ENCODE measurements around the gene CYTIP. TPM values are rescaled to one million over a fixed set of nuclear protein-coding genes. Genes with fewer than 3 reads are reported as not detected.

Gene CYTIP
- total and polyA plus RNA-seq, 9 of the 15 experiments (the other 6 are each of a cell fraction or from before 2014, with no cell fraction given) = 0.03 to 0.35 (median 0.26) TPM; not detected in 1

GRCh38 chr2:157442636-157443035 is 1.3 kb downstream of the CYTIP start:
- in situ Hi-C loops (cut with MboI) (no loop called here), intact Hi-C loops (cut with micrococcal nuclease) (loop anchor here (10.0 kb wide), 1 partner anchor 1478 kb away; no protein-coding TSS in a partner anchor)
- ChIA-PET CTCF (ENCODE audit: low intra/inter-chr PET ratio) (no interaction called here), POLR2A (no interaction called here)
- Histone ChIP-seq H3K9me3 (replicated peaks; ENCODE audit: control insufficient read depth, insufficient read depth, low read depth, low read length) (no peaks in the 10 kb centered on the region), H2AFZ (ENCODE audit: low read depth, low read length) (no peak overlapping the region), H3K9ac (ENCODE audit: insufficient read depth in 1 of 2, low read depth in 2 of 2, low read length in 2 of 2) (no peak overlapping the region), H3K79me2 (ENCODE audit: control insufficient read depth, insufficient read depth, low read length) (no peaks in the 10 kb centered on the region), H3K4me2 (ENCODE audit: insufficient read depth, low read length) (no peak overlapping the region), H3K36me3 (ENCODE audit: control insufficient read depth, insufficient read depth, low read length) (no peaks in the 10 kb centered on the region), H4K20me1 (replicated peaks; ENCODE audit: control insufficient read depth, insufficient read depth, low read length) (no peaks in the 10 kb centered on the region), H3K27ac (ENCODE audit: extremely low read depth, low read depth, low read length) (no peak overlapping the region), H3K4me3 (no peak overlapping the region), H3K27me3 (ENCODE audit: control insufficient read depth in 2 of 2, insufficient read depth in 2 of 2, low read length in 2 of 2) (peaks cover 0 to 3% of the 10 kb centered on the region in 2 experiments; a peak in 1 of 5 replicates), H3K4me1 (replicated peaks in 1 of 2; ENCODE audit: control insufficient read depth in 2 of 2, insufficient read depth in 2 of 2, low read length in 2 of 2) (no peaks in the 10 kb centered on the region; a peak in 1 of 5 replicates), H3K9me1 (ENCODE audit: control insufficient read depth, insufficient read depth, low read length) (no peaks in the 10 kb centered on the region)
- no TSS peak for BruUV-seq (replicated peaks)
- FAIRE-seq (no peak), DNase-seq (ENCODE audit: extremely low read depth in 1 of 4, low spot score in 3 of 4) (no peak), ATAC-seq (no peak)
- 5% methylated on average over 5 of the region's 5 CpGs for WGBS (ENCODE audit: insufficient coverage, low coverage, missing lambda C conversion rate)
- no peak for TF ChIP-seq SRSF7 (optimal IDR thresholded peaks at IDR 0.05; ENCODE audit: low read depth, low read length)
- TF ChIP-seq ZNF175 (CRISPR knock-in tag; IDR thresholded peaks at IDR 0.05; ENCODE audit: low read depth) = no peak
- TF ChIP-seq TCF15 (CRISPR knock-in tag; IDR thresholded peaks at IDR 0.05) = no peak
- no peak for TF ChIP-seq MBD2 (IDR thresholded peaks at IDR 0.05; ENCODE audit: borderline replicate concordance, low read depth)
- TF ChIP-seq MCM5 (IDR thresholded peaks at IDR 0.05; ENCODE audit: low read depth) = no peak
- no peak for TF ChIP-seq KDM5B (IDR thresholded peaks at IDR 0.05; ENCODE audit: insufficient replicate concordance, low read depth, low read length)
- no peak for TF ChIP-seq ZNF274 (IDR thresholded peaks at IDR 0.05; ENCODE audit: borderline replicate concordance, low read depth, low read length)
- TF ChIP-seq PHB2 (IDR thresholded peaks at IDR 0.05; ENCODE audit: low read depth) = no peak
- no peak for TF ChIP-seq ZSCAN29 (IDR thresholded peaks at IDR 0.05)
- no peak for TF ChIP-seq BRD4 (IDR thresholded peaks at IDR 0.05)
- no peak for TF ChIP-seq ZNF408 (CRISPR knock-in tag; IDR thresholded peaks at IDR 0.05; ENCODE audit: low read depth)
- TF ChIP-seq MAFK (IDR thresholded peaks at IDR 0.05; ENCODE audit: low read length) = no peak
